OCI-LY1 (cell line): ENCODE data around the gene NELL1.

Experiments used
- H2AFZ ChIP-seq: fragments of 200-600 bp; sonication (generic), shearing (Covaris generic); 2 replicates; pipeline ENCODE4 v1.6.0; 2014; ENCODE audit warnings: antibody characterized with exemption, mild to moderate bottlenecking, low read length
- H3F3A ChIP-seq: fragments of 200-600 bp; sonication (generic), shearing (Covaris generic); 2 replicates; pipeline ENCODE4 v1.6.0; 2014; ENCODE audit warnings: mild to moderate bottlenecking, antibody characterized with exemption, low read length, moderate library complexity; ENCODE audit not compliant: insufficient read depth
- H3K27ac ChIP-seq: fragments of 200-600 bp; sonication (generic); 2 replicates; pipeline ENCODE4 v1.5.1; 2014; ENCODE audit warnings: low read length, mixed run types, mild to moderate bottlenecking, low read depth; ENCODE audit not compliant: poor library complexity, severe bottlenecking
- H3K27me3 ChIP-seq: fragments of 200-600 bp; sonication (generic); 2 replicates; pipeline ENCODE4 v1.6.0; 2014; ENCODE audit warnings: antibody characterized with exemption, mild to moderate bottlenecking, low read length, moderate library complexity; ENCODE audit not compliant: insufficient read depth
- H3K36me3 ChIP-seq: fragments of 200-600 bp; sonication (generic); 2 replicates; pipeline ENCODE4 v1.6.1; 2014; ENCODE audit warnings: mild to moderate bottlenecking, antibody characterized with exemption, low read length, moderate library complexity, mixed read lengths; ENCODE audit not compliant: insufficient read depth
- H3K4me1 ChIP-seq: fragments of 200-600 bp; sonication (generic); 2 replicates; pipeline ENCODE4 v1.5.1; 2014; ENCODE audit warnings: mild to moderate bottlenecking, low read length, moderate library complexity; ENCODE audit not compliant: insufficient read depth, severe bottlenecking
- H3K4me2 ChIP-seq: fragments of 200-600 bp; sonication (generic), shearing (Covaris generic); 2 replicates; pipeline ENCODE4 v1.6.1; 2014; ENCODE audit warnings: low read length
- H3K4me3 ChIP-seq: fragments of 200-600 bp; sonication (generic); 2 replicates; pipeline ENCODE4 v1.5.1; 2014; ENCODE audit warnings: low read length, low read depth, mild to moderate bottlenecking, mixed read lengths; ENCODE audit not compliant: poor library complexity, severe bottlenecking
- H3K79me2 ChIP-seq: fragments of 200-600 bp; shearing (Covaris generic); 2 replicates; pipeline ENCODE4 v1.6.1; 2016; ENCODE audit warnings: mixed run types, low read length, mixed read lengths; ENCODE audit not compliant: insufficient read depth
- H3K9ac ChIP-seq: fragments of 200-600 bp; sonication (generic), shearing (Covaris generic); 2 replicates; pipeline ENCODE4 v1.6.1; 2014; ENCODE audit warnings: mild to moderate bottlenecking, low read length, mixed read lengths
- H3K9me2 ChIP-seq: fragments of 200-600 bp; sonication (generic), shearing (Covaris generic); 2 replicates; pipeline ENCODE4 v1.6.1; 2014; ENCODE audit warnings: low read depth, mild to moderate bottlenecking, low read length, mixed read lengths
- H3K9me3 ChIP-seq: fragments of 200-600 bp; shearing (Covaris generic); 2 replicates; pipeline ENCODE4 v1.6.1; 2014; ENCODE audit warnings: low read length, mixed read lengths
- H4K20me1 ChIP-seq: fragments of 200-600 bp; sonication (generic), shearing (Covaris generic); 2 replicates; pipeline ENCODE4 v1.6.0; 2016; ENCODE audit warnings: mild to moderate bottlenecking, low read length; ENCODE audit not compliant: insufficient read depth
- CTCF ChIP-seq: fragments of 200-600 bp; sonication (generic), shearing (Covaris generic); IDR thresholded peaks from 2 replicates; pipeline ENCODE4 v1.5.1; 2017; ENCODE audit warnings: mild to moderate bottlenecking, antibody characterized with exemption, low read length, moderate library complexity, mixed read lengths
- EZH2 ChIP-seq: fragments of 200-600 bp; sonication (generic), shearing (Covaris generic); IDR thresholded peaks from 2 replicates; pipeline ENCODE4 v1.8.0; 2017; ENCODE audit warnings: borderline replicate concordance, mixed run types, mild to moderate bottlenecking, antibody characterized with exemption, low read length, moderate library complexity, mixed read lengths

The NELL1 gene

DNA sequence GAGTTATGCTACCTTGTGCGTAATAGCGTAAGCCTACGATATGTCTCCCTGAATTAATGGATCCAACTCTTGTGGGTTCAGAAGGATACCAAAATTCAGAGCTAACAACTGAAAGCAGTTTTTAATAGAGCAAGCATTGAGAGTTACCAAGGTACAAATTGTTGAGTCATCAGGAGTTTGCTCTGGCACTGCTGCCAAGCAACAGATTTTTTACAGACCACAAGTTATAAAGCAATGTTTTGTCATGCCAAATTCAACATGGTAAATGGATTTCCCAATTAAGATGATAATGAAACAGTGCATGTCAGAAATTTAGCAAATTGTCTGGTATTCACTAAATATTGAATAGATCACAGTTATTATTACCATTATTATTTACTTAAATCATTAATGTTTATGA is 295.6 kb downstream of the NELL1 start:
- no peaks in the 10 kb centered on the region for H3K4me1 ChIP-seq
- no peaks in the 10 kb centered on the region for H3K79me2 ChIP-seq
- H3K4me3 ChIP-seq = no peak overlapping the region
- no peak for TF ChIP-seq CTCF
- no peak for TF ChIP-seq EZH2
- no peaks in the 10 kb centered on the region for H3K36me3 ChIP-seq
- H3K9me3 ChIP-seq = no peaks in the 10 kb centered on the region
- H3K27me3 ChIP-seq = no peaks in the 10 kb centered on the region
- no peak overlapping the region for H3K9ac ChIP-seq
- H3K27ac ChIP-seq = no peak overlapping the region
- H2AFZ ChIP-seq = no peak overlapping the region
- H3K9me2 ChIP-seq = no peaks in the 10 kb centered on the region
- no peak overlapping the region for H3K4me2 ChIP-seq
- H4K20me1 ChIP-seq = no peaks in the 10 kb centered on the region
- no peaks in the 10 kb centered on the region for H3F3A ChIP-seq

- Histone ChIP-seq H3K4me1 (no peaks in the 10 kb centered on the region), H3K27me3 (no peaks in the 10 kb centered on the region), H3K79me2 (no peaks in the 10 kb centered on the region), H4K20me1 (no peaks in the 10 kb centered on the region), H3K36me3 (no peaks in the 10 kb centered on the region), H3K4me2 (no peak overlapping the region), H3K9me3 (no peaks in the 10 kb centered on the region), H3K9me2 (no peaks in the 10 kb centered on the region), H3F3A (no peaks in the 10 kb centered on the region), H3K9ac (no peak overlapping the region), H3K27ac (no peak overlapping the region), H3K4me3 (no peak overlapping the region), H2AFZ (no peak overlapping the region)
- no peak for TF ChIP-seq EZH2
- TF ChIP-seq CTCF = no peak
These were observed 297.1 kb downstream of the NELL1 start for GRCh38 chr11:20966489-20966888.

DNA sequence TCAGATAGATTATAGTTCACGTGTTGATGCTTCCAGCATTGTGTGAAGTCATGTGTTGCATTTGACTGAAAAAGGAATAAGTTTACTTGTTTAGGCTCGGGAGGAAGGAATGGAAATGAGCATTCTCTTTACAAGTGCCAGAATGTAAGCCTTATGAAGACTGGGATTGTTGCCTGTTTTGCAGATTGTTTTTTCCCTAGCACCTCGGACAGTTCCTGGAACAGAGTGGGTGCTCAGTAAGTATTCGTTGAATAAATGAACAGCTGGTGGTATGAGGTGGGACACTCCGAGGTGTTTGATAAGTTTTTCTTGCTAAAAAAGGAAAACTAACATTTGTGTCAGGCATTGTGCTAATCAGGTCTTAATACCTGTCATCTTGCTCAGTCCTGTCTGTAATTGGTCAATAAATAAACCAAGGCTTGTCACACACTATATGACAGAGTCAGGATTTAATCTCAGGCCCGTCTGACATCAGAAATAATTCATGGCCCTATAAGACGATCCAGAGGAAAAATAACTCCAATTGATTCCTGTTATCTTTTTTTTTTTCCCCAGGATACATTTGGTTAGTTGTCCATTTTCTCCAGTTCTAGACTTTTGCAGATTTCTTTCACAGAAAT is 304.7 kb downstream of the NELL1 start:
- TF ChIP-seq EZH2 = no peak
- TF ChIP-seq CTCF = no peak
- H3K4me3 ChIP-seq = no peak overlapping the region
- H2AFZ ChIP-seq = no peak overlapping the region
- no peaks in the 10 kb centered on the region for H3K9me2 ChIP-seq
- H4K20me1 ChIP-seq = no peaks in the 10 kb centered on the region
- no peaks in the 10 kb centered on the region for H3K9me3 ChIP-seq
- no peaks in the 10 kb centered on the region for H3K36me3 ChIP-seq
- no peaks in the 10 kb centered on the region for H3F3A ChIP-seq
- no peak overlapping the region for H3K9ac ChIP-seq
- no peak overlapping the region for H3K4me2 ChIP-seq
- no peaks in the 10 kb centered on the region for H3K79me2 ChIP-seq
- H3K27me3 ChIP-seq = no peaks in the 10 kb centered on the region
- no peaks in the 10 kb centered on the region for H3K4me1 ChIP-seq
- no peak overlapping the region for H3K27ac ChIP-seq
